Lower leg skin (tissue), 4 donors: ENCODE results near the gene PCMT1. TPM values are rescaled to one million over a fixed set of nuclear protein-coding genes. Genes with fewer than 3 reads are reported as not detected.
A peak's percentile ranks its signal among the peaks of the same experiment; 100 is the strongest.
"Not testable (repeated sequence)": the region's sequence is repeated elsewhere in the genome, so short reads cannot be mapped to it uniquely, and the experiment has no call there.

Experiments
- DNase-seq, 2 donors: peaks; one replicate each; pipeline ENCODE4 v3.0.0-alpha.2; 2019; ENCODE audit warnings: low spot score in 2 of 2
- H3K4me3 ChIP-seq: fragments of 200-600 bp; sonication (generic); 2 replicates; pipeline ENCODE4 v1.5.1; 2017; ENCODE audit warnings: mild to moderate bottlenecking, low read depth; ENCODE audit not compliant: poor library complexity, severe bottlenecking
- POLR2A ChIP-seq, 2 donors: fragments of 450-650 bp; IDR thresholded peaks; one replicate each; pipeline ENCODE4 v1.6.1; 2016 to 2017; ENCODE audit warnings: antibody characterized with exemption in 2 of 2, mild to moderate bottlenecking in 1 of 2, moderate library complexity in 1 of 2
- WGBS, 2 donors: methylation state at CpG; one replicate each; pipeline ENCODE4 v1.1.5; 2018; 5-methylcytosine and 5-hydroxymethylcytosine counted together
- intact Hi-C: fragments of 100-400 bp; cut with DNase I; formaldehyde crosslinking; loops from one replicate; pipeline ENCODE4 v1.15.0; 2023; ENCODE audit warnings: low total_unique reads
- total RNA-seq, 4 donors: library from RNA; depleted of rRNA; stranded (reverse); fragments of >200 nt; gene quantifications; one replicate each; pipeline ENCODE4 v1.1.0, GENCODE V29; 2016
- TF ChIP-seq, protein P1 (sequence below), 3 donors: fragments of 450-650 bp; IDR thresholded peaks; one replicate each; pipeline ENCODE4 v1.5.1; 2016; ENCODE audit warnings: antibody characterized with exemption in 3 of 3, mild to moderate bottlenecking in 3 of 3, moderate library complexity in 2 of 3

Gene PCMT1
- total RNA-seq, 4 donors from 2014 or later, result 68.4 to 93.5 (median 78.3) TPM

DNA sequence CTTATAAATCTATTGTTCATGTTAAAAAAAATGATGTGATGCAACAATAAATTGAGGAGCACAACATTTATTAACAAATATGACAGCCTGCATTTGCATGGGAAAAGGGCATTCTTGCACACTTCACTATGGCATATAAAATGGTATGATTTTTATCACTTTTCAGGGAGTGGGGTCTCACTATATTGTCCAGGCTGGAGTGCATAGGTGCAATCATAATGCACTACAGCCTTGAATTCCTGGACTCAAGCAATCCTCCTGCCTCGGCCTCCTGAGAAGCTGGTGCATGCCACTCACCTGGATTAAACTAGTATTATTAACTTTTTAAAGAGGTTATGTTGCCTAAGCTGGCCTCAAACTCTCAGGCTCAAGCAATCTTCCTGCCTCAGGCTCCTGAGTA is 14.6 kb upstream of the PCMT1 start:
- 94 to 100% methylated on average over 1 of the region's 1 CpG for WGBS, 2 donors

DNA sequence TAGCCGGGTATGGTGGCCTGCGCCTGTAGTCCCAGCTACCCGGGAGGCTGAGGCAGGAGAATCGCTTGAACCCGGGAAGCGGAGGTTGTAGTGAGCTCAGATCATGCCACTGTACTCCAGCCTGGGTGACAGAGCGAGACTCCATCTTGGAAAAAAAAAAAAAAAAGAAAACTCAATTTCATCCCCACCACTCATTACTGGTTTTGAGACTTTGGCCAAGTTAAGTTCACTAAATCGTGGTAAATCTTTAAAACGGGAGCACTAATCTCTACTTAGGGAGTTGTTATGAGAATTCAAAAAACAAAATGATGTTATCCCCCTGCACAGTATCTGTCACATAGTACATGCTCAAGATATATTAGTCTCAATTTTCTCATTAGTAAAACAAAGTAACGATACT is 4.3 kb upstream of the PCMT1 start:
- intact Hi-C loops, H3K4me3 ChIP-seq, DNase-seq: not testable (repeated sequence)
- 72 to 80% methylated on average over 10 of the region's 10 CpGs for WGBS, 2 donors

More for the DNA sequence above, 14.6 kb upstream of the PCMT1 start:
- TF ChIP-seq POLR2A (IDR thresholded peaks at IDR 0.05), result no peak
- TF ChIP-seq, protein P1, sequence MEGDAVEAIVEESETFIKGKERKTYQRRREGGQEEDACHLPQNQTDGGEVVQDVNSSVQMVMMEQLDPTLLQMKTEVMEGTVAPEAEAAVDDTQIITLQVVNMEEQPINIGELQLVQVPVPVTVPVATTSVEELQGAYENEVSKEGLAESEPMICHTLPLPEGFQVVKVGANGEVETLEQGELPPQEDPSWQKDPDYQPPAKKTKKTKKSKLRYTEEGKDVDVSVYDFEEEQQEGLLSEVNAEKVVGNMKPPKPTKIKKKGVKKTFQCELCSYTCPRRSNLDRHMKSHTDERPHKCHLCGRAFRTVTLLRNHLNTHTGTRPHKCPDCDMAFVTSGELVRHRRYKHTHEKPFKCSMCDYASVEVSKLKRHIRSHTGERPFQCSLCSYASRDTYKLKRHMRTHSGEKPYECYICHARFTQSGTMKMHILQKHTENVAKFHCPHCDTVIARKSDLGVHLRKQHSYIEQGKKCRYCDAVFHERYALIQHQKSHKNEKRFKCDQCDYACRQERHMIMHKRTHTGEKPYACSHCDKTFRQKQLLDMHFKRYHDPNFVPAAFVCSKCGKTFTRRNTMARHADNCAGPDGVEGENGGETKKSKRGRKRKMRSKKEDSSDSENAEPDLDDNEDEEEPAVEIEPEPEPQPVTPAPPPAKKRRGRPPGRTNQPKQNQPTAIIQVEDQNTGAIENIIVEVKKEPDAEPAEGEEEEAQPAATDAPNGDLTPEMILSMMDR (IDR thresholded peaks at IDR 0.05), result no peak
- DNase-seq, result no peak
- intact Hi-C loops, result no loop called here
- H3K4me3 ChIP-seq, result no peak overlapping the region

DNA sequence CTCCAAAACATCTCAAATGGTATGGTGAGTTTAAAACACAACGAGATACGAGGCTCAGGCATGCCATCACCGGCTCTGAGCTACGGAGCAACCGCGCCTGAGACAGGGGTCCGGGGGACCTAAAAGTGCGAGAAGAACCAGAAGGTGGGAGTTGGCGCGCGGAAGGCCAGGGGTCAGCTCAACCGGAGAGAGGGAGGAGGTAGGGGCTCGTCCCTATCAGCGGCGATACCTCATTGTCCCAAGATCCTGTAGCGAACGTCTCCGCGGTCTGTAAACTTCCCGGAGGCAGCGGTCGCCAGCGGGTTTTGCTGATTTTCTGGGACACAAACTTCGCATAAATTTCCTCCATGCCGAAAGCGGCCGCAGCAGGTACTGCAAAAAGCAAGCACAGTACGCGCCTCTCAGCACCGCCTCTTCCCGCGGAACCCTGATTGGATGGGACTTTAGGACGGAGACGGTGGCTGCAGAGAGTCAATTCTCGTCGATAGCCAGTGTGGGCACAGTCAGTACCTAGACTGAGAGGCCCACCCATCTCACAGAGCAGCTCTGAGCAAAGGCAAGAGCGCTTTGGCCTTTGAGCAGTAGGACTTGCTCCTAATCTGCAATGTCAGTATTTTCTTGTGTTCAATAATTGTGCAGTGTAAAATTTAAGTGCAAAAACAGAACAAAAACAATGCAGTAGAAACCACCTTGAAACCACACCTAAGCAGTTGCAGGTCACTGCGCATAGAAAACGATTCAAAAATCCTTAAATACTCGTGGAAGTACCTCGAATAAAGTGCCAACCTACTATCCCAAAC is 3.2 kb upstream of the PCMT1 start, which contains the start of gene NUP43:
Gene NUP43, minus strand, starts transcription at position 383 of the 800 bp plus-strand sequence. Its CDS starts 34 bp downstream, at position 349.
- intact Hi-C loops, result no loop called here
- 3 to 5% methylated on average over 39 to 41 of the region's 41 CpGs for WGBS, 2 donors
- DNase-seq, result peak; percentile 93 to 99
- peak within 1 kb of the TSS; percentile 74 for H3K4me3 ChIP-seq
- TF ChIP-seq POLR2A (IDR thresholded peaks at IDR 0.05), result no peak
- TF ChIP-seq, protein P1 (IDR thresholded peaks at IDR 0.05), result peak in 1 of 3 donors; percentile 54

DNA sequence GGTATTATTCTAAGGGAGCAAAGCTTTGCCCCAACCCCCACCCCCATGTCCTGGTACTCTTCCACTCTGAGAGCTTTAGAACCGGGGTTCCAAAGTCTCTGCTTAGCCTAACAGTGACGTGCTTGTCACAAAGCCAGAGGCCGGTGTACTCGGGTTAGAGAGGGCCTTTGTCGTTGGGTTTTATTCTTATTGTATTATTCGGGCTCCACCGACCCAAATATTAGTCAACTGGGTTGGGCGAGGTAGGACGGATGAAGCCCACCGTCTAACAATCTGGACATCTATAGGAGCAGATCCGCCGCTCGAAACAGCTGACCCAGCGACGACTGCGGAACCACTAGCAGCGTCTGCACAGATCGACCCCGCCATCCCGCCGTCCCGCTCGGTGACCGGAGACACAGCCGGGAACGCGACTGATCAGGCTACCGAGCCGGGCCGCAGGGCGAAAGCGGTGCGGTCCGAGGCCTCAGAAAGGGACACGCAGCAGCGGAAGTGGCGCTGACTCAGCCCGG is 403 bp upstream of the PCMT1 start:
- intact Hi-C loops, DNase-seq: not testable (repeated sequence)
- WGBS, 2 donors, result 0 to 2% methylated on average over 19 to 23 of the region's 38 CpGs
- peak overlapping the region; percentile 80 for H3K4me3 ChIP-seq

- TF ChIP-seq, protein P1 (IDR thresholded peaks at IDR 0.05), result no peak
- no peak for TF ChIP-seq POLR2A (IDR thresholded peaks at IDR 0.05)
- 0% methylated on average over 19 of the region's 25 CpGs for WGBS, 2 donors
- DNase-seq, result peak; percentile 20 to 86
- H3K4me3 ChIP-seq, result peak overlapping the region; percentile 80
- intact Hi-C loops, result no loop called here
Observed at GRCh38 chr6:149750136-149750609, 632 bp downstream of the PCMT1 start.

DNA sequence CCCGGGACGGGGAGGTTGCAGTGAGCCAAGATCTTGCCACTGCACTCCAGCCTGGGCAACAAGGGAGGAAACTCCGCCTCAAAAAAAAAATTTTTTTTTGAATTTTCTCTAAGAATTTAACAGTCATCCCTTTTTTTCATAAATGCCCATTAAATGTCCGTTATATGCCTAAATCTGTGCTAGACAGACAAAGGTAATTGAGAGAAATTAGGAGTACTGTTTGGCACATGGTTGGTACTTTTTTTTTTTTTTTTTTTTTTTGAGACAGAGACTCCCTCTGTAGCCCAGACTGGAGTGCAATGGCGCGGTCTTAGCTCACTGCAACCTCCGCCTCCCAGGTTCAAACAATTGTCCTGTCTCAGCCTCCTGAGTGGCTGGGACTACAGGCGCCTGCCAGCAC is 1.7 kb downstream of the PCMT1 start:
- TF ChIP-seq POLR2A (IDR thresholded peaks at IDR 0.05), result no peak
- TF ChIP-seq, protein P1 (IDR thresholded peaks at IDR 0.05), result no peak
- intact Hi-C loops, result no loop called here
- no peak for DNase-seq
- 78 to 89% methylated on average over 8 of the region's 8 CpGs for WGBS, 2 donors
- H3K4me3 ChIP-seq, result no peak overlapping the region

GRCh38 chr6:149751920-149752319 is 2.4 kb downstream of the PCMT1 start:
- 98 to 99% methylated on average over 5 of the region's 5 CpGs for WGBS, 2 donors
- H3K4me3 ChIP-seq, DNase-seq, intact Hi-C loops: not testable (repeated sequence)
